A549 (cell line): ENCODE data around the gene TENT4A. TPM values are rescaled to one million over a fixed set of nuclear protein-coding genes. Genes with fewer than 3 reads are reported as not detected.
A peak's percentile ranks its signal among the peaks of the same experiment; 100 is the strongest.

ENCODE experiments used
- ATAC-seq, 2 experiments: fragments of 200-7000 bp in 1 of 2; fragments of >200 bp in 1 of 2; cut with Nextera tagmentation in 1 of 2; cut with Tn5 transposase in 1 of 2; 3 replicates each; pipeline versions ENCODE4 v1.8.0 to v1.9.1; 2018 to 2020; ENCODE audit warnings: mild to moderate bottlenecking in 1 of 2, moderate library complexity in 1 of 2
- CTCF ChIA-PET: fragments of 300-600 bp; sonication (Branson Sonifier 250); formaldehyde crosslinking; extraction: SDS; loops from one replicate; lab custom pipeline; 2021; ENCODE audit warnings: antibody characterized with exemption, inconsistent platforms; lab: Yijun Ruan, JAX
- POLR2A ChIA-PET: fragments of 350-600 bp; formaldehyde crosslinking; extraction: SDS; loops from one replicate; lab custom pipeline; 2021; ENCODE audit warnings: antibody characterized with exemption, inconsistent platforms; lab: Yijun Ruan, JAX
- DNase-seq, 2 experiments: peaks; one replicate each; pipeline versions ENCODE4 v3.0.0 to v3.0.0-alpha.2; 2011 to 2016; ENCODE audit warnings: low read depth in 1 of 2, low spot score in 1 of 2
- FAIRE-seq: peaks from 2 replicates; lab custom pipeline; 2011; peaks lifted over from hg19 to GRCh38; lab: Jason Lieb, UNC
- H3K27ac ChIP-seq, 2 experiments: fragments of >200 bp; sonication (Bioruptor Twin); formaldehyde crosslinking; 3 replicates each; pipeline ENCODE4 v1.5.1; 2016 to 2017
- H3K4me1 ChIP-seq: fragments of >200 bp; sonication (Bioruptor Twin); formaldehyde crosslinking; 3 replicates; pipeline ENCODE4 v1.6.1; 2016
- H3K4me2 ChIP-seq: fragments of >200 bp; sonication (Bioruptor Twin); formaldehyde crosslinking; 3 replicates; pipeline ENCODE4 v1.6.1; 2016
- H3K4me3 ChIP-seq: fragments of >200 bp; sonication (Bioruptor Twin); formaldehyde crosslinking; 3 replicates; pipeline ENCODE4 v1.5.1; 2016
- H3K9me3 ChIP-seq: fragments of >200 bp; sonication (Bioruptor Twin); formaldehyde crosslinking; 3 replicates; pipeline ENCODE4 v1.6.1; 2016
- CBX2 ChIP-seq: fragments of 200-600 bp; sonication (generic); IDR thresholded peaks from 2 replicates; pipeline ENCODE4 v1.6.1; 2016; ENCODE audit warnings: low read depth, mild to moderate bottlenecking, borderline replicate concordance
- CHD4 ChIP-seq: fragments of 200-600 bp; sonication (generic); IDR thresholded peaks from 2 replicates; pipeline ENCODE4 v1.6.1; 2016; ENCODE audit warnings: antibody characterized with exemption, mild to moderate bottlenecking, borderline replicate concordance
- EP300 ChIP-seq, 2 experiments: fragments of >200 bp; sonication (Bioruptor Twin); formaldehyde crosslinking; IDR thresholded peaks; 2 replicates in 1 of 2; 3 replicates in 1 of 2; pipeline ENCODE4 v1.6.1; 2016 to 2017
- FOSL2 ChIP-seq, 2 experiments: fragments of 450-650 bp in 1 of 2; fragments of >200 bp in 1 of 2; sonication (Bioruptor Twin) in 1 of 2; formaldehyde crosslinking; IDR thresholded peaks; 2 replicates each; pipeline versions ENCODE4 v1.5.0 to v1.6.1; 2016 to 2020; ENCODE audit warnings: mild to moderate bottlenecking in 1 of 2, moderate library complexity in 1 of 2
- HEYL ChIP-seq: fragments of 250-450 bp; sonication (Bioruptor Pico); IDR thresholded peaks from 2 replicates; pipeline ENCODE4 v1.8.0; 2021; ENCODE audit warnings: mild to moderate bottlenecking, moderate library complexity
- HOXA7 ChIP-seq: fragments of 250-450 bp; sonication (Bioruptor Pico); IDR thresholded peaks from 2 replicates; pipeline ENCODE4 v1.5.0; 2020; ENCODE audit warnings: mild to moderate bottlenecking, moderate library complexity
- HOXB5 ChIP-seq: fragments of 250-450 bp; sonication (Bioruptor Pico); IDR thresholded peaks from 2 replicates; pipeline ENCODE4 v1.5.0; 2020; ENCODE audit warnings: mild to moderate bottlenecking, moderate library complexity
- MAFK ChIP-seq: fragments of 450-650 bp; IDR thresholded peaks from 2 replicates; pipeline ENCODE4 v1.6.1; 2014; ENCODE audit not compliant: partially characterized antibody
- MAZ ChIP-seq: fragments of 150-350 bp; IDR thresholded peaks from 2 replicates; pipeline ENCODE4 v1.6.1; 2014; ENCODE audit warnings: antibody characterized with exemption, low read depth, low read length, borderline replicate concordance
- MYC ChIP-seq: IDR thresholded peaks from 2 replicates; pipeline ENCODE4 v1.6.1; 2012; ENCODE audit warnings: mild to moderate bottlenecking, inconsistent platforms, low read length, improper control_type of control experiment, borderline replicate concordance
- NFE2L2 ChIP-seq: fragments of 150-350 bp; conservative IDR thresholded peaks from 2 replicates; pipeline ENCODE4 v1.6.1; 2014; ENCODE audit warnings: low read length
- NR3C1 ChIP-seq: fragments of >200 bp; sonication (Bioruptor Twin); formaldehyde crosslinking; IDR thresholded peaks from 3 replicates; pipeline ENCODE4 v1.6.1; 2017
- PHF8 ChIP-seq: fragments of 200-600 bp; sonication (generic); IDR thresholded peaks from 2 replicates; pipeline ENCODE4 v1.6.1; 2016; ENCODE audit warnings: low read depth, mild to moderate bottlenecking, antibody characterized with exemption, moderate library complexity, borderline replicate concordance
- POLR2AphosphoS2 ChIP-seq: conservative IDR thresholded peaks from 2 replicates; pipeline ENCODE4 v1.6.1; 2012; ENCODE audit warnings: low read length, improper control_type of control experiment, inconsistent platforms
- RNF2 ChIP-seq: fragments of 200-600 bp; sonication (generic); IDR thresholded peaks from 2 replicates; pipeline ENCODE4 v1.6.1; 2016; ENCODE audit warnings: low read depth, mild to moderate bottlenecking, antibody characterized with exemption, moderate library complexity, borderline replicate concordance
- SMC3 ChIP-seq: fragments of >200 bp; sonication (Bioruptor Twin); formaldehyde crosslinking; IDR thresholded peaks from 3 replicates; pipeline ENCODE4 v1.6.1; 2018; ENCODE audit warnings: inconsistent platforms
- TFCP2L1 ChIP-seq: fragments of 250-450 bp; sonication (Bioruptor Pico); IDR thresholded peaks from 2 replicates; pipeline ENCODE4 v1.5.0; 2021; ENCODE audit warnings: mild to moderate bottlenecking
- WGBS: methylation state at CpG from one replicate; pipeline ENCODE4 v1.1.6; 2017; ENCODE audit errors: missing lambda C conversion rate; 5-methylcytosine and 5-hydroxymethylcytosine counted together
- polyA plus RNA-seq, 4 experiments: library from polyadenylated mRNA; depleted of rRNA in 3 of 4; stranded (reverse); fragments of >200 nt; fragmentation: RNase III in 1 of 4; extraction: RNeasy Plus Mini Kit Qiagen cat#74134 plus additional on column Dnase treatment in 1 of 4; gene quantifications; 2 replicates in 3 of 4; 3 replicates in 1 of 4; pipeline ENCODE4 v1.2.3, GENCODE V29; 2011 to 2017
- TF ChIP-seq, protein P1 (sequence below): fragments of >200 bp; sonication (Bioruptor Twin); formaldehyde crosslinking; IDR thresholded peaks from 3 replicates; pipeline ENCODE4 v1.6.1; 2016
- TF ChIP-seq, protein P2 (sequence below): fragments of 150-350 bp; IDR thresholded peaks from 2 replicates; pipeline ENCODE4 v1.6.1; 2014; ENCODE audit warnings: low read depth, mild to moderate bottlenecking, low read length
- TF ChIP-seq, protein P3 (sequence below): fragments of >200 bp; sonication (Bioruptor Twin); formaldehyde crosslinking; IDR thresholded peaks from 2 replicates; pipeline ENCODE4 v1.6.1; 2016

TENT4A gene
- polyA plus RNA-seq, 2 of the 4 experiments (the other 2 are of a cell fraction): 7.2 to 15.2 TPM

DNA sequence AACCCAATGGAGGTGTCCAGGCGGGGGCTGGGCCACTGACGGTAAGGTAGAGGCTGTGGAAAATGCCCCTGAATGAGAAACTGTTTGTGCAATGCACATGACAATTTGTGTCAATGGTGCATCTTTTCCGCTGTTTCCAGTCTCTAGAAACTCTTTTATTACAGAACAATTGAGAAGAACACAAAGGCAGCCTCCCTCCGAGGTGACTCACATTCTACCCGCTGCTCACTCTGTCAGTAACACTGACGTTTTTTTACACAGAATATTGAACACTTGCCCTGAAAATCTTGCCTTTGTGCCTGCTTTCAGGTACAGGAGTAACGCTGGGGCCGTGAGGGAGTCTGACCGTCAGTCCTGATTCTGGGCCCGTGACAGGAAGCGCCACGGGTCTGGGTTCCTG, 11.7 kb upstream of the TENT4A start:
- WGBS: 76% methylated on average over 12 of the region's 12 CpGs
- H3K4me1 ChIP-seq: 0 out of 3 replicates have a peak, but pooled peaks cover 3% of the 10 kb centered on the region
- TF ChIP-seq CHD4: no peak
- TF ChIP-seq, all 56 proteins: peak for 0
- no peak for DNase-seq
- no peak overlapping the region for H3K4me3 ChIP-seq
- POLR2A ChIA-PET: interaction anchor here (1.5 kb wide), 1 partner anchor 11 kb away, joined by 6 read pairs; no protein-coding TSS in a partner anchor
- H3K27ac ChIP-seq: no peak overlapping the region
- no peak for ATAC-seq
- H3K4me2 ChIP-seq: no peak overlapping the region
- no peak for FAIRE-seq
- no peaks in the 10 kb centered on the region for H3K9me3 ChIP-seq
- CTCF ChIA-PET: interaction anchor here (1.2 kb wide), 1 partner anchor 66 kb away, joined by 3 read pairs; no protein-coding TSS in a partner anchor

DNA sequence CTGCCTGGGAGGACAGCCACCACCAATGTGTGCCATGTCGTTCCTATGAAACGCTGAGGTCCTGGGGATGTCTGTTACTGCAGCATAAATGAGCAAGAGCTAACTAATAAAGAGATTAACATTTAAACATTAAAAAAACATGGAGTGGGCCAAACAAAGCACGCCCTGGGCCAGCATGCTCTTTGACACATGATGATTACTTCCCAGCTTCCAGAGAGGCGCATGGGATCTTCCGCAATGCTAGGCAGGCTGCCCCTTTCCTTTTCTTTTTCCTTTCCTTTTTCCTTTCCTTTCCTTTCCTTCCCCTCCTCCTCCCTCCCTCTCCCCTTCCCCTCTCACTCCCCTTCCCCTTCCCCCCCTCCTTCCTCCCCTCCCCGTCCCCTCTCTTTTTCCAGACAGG, 10.6 kb upstream of the TENT4A start:
- H3K27ac ChIP-seq: no peak overlapping the region
- H3K4me1 ChIP-seq: 0 out of 3 replicates have a peak, but pooled peaks cover 3% of the 10 kb centered on the region
- no peak overlapping the region for H3K4me2 ChIP-seq
- WGBS: 70% methylated on average over 6 of the region's 6 CpGs
- CTCF ChIA-PET: interaction anchor here (1.2 kb wide), 1 partner anchor 67 kb away, joined by 3 read pairs; no protein-coding TSS in a partner anchor
- no peak for FAIRE-seq
- no peak for TF ChIP-seq HOXB5
- TF ChIP-seq CBX2: no peak
- TF ChIP-seq HEYL (CRISPR knock-in tag): no peak
- TF ChIP-seq MAZ: no peak
- TF ChIP-seq POLR2AphosphoS2: no peak
- TF ChIP-seq NFE2L2: no peak
- no peaks in the 10 kb centered on the region for H3K9me3 ChIP-seq
- no peak overlapping the region for H3K4me3 ChIP-seq
- POLR2A ChIA-PET: no interaction called here
- no peak for ATAC-seq
- no peak for DNase-seq

DNA sequence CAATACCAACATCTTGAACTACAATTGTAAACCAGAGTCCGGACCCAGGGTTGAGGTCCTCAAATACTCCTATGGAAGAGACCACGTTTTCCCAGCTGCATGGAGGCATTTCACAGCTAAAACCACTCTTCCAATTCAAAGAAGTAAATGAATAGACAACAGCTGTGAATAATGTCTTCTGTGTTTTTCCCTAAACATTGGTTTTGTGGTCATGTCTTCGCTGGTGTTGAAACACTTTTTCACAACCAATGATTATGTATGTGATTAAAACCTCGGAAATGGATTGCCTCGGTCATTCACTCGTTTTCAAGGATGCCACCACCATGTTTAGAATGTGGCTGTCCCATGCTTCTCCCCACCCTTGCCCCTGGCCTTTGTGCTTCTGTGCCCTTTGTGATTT, 9.4 kb upstream of the TENT4A start:
- ChIA-PET POLR2A (no interaction called here), CTCF (no interaction called here)
- 77% methylated on average over 6 of the region's 6 CpGs for WGBS
- DNase-seq (no peak), FAIRE-seq (no peak), ATAC-seq (no peak)
- Histone ChIP-seq H3K4me3 (no peak overlapping the region), H3K4me2 (no peak overlapping the region), H3K27ac (peak overlapping the region in 1 of 2 experiments; percentile 19; a peak in 1 of 6 replicates), H3K9me3 (no peaks in the 10 kb centered on the region), H3K4me1 (0 out of 3 replicates have a peak, but pooled peaks cover 3% of the 10 kb centered on the region)
- TF ChIP-seq FOSL2 (IDR thresholded peaks at IDR 0.05) (no peak), FOSL2 (CRISPR knock-in tag; IDR thresholded peaks at IDR 0.05) (no peak), HOXB5 (no peak), TFCP2L1 (CRISPR knock-in tag) (no peak)

DNA sequence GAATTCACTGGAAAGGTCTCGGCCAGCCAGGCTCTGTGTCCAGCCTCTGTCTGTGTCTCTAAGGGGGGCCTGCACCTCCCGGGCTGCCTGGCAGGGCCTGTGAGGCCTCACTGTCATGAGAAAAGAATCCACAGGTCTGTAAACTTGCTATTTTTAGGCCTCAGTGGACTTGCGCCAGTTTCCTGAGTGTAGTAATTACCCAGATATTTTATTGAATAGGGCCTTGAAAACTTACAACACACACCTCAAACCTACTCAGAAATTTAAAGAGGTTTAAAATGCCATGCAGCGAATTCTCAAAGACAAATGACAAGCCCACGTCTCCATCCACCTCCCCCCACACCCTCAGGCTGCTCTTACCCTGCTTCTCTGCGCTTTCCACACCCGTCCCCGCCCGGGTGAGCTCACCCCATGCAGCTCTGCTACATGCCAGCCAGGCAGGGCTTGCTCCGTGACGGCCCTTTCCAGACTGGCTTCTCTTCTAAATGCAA, 8.8 kb upstream of the TENT4A start:
- H3K4me3 ChIP-seq: no peak overlapping the region

DNA sequence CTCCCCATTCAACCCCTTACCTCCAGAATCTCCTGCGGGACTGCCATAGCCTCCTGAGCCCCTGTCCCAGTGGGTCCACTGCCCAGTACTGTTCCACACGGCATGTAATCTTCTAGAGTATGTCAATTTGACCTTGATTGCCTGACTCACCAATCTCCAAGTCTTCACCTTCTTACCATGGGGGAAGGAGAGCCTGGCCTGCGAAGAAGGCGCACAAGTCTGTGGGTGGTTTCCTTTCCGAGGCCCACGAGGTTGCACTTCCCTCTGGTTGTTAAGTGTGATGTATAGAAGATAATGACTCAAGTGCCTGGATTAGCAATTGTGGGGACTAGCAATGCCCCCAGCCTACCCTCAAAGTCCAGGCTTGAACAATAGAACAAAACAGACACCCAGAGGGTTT, 8.1 kb upstream of the TENT4A start:
- ATAC-seq: no peak
- WGBS: 85% methylated on average over 6 of the region's 6 CpGs
- Histone ChIP-seq H3K4me1 (0 out of 3 replicates have a peak, but pooled peaks cover 3% of the 10 kb centered on the region), H3K4me3 (no peak overlapping the region), H3K27ac (no peak overlapping the region), H3K4me2 (no peak overlapping the region), H3K9me3 (no peaks in the 10 kb centered on the region)
- no peak for FAIRE-seq
- POLR2A ChIA-PET: no interaction called here
- CTCF ChIA-PET: interaction anchor here (1.7 kb wide), 1 partner anchor 40 kb away, joined by 4 read pairs; no protein-coding TSS in a partner anchor
- no peak for DNase-seq
- no peak for TF ChIP-seq HOXA7 (CRISPR knock-in tag)
- no peak for TF ChIP-seq PHF8
- TF ChIP-seq MAFK: no peak
- TF ChIP-seq, protein P1, sequence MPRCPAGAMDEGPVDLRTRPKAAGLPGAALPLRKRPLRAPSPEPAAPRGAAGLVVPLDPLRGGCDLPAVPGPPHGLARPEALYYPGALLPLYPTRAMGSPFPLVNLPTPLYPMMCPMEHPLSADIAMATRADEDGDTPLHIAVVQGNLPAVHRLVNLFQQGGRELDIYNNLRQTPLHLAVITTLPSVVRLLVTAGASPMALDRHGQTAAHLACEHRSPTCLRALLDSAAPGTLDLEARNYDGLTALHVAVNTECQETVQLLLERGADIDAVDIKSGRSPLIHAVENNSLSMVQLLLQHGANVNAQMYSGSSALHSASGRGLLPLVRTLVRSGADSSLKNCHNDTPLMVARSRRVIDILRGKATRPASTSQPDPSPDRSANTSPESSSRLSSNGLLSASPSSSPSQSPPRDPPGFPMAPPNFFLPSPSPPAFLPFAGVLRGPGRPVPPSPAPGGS: no peak
- TF ChIP-seq MYC: no peak
- no peak for TF ChIP-seq SMC3
- TF ChIP-seq, protein P2, sequence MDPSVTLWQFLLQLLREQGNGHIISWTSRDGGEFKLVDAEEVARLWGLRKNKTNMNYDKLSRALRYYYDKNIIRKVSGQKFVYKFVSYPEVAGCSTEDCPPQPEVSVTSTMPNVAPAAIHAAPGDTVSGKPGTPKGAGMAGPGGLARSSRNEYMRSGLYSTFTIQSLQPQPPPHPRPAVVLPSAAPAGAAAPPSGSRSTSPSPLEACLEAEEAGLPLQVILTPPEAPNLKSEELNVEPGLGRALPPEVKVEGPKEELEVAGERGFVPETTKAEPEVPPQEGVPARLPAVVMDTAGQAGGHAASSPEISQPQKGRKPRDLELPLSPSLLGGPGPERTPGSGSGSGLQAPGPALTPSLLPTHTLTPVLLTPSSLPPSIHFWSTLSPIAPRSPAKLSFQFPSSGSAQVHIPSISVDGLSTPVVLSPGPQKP: no peak
- no peak for TF ChIP-seq EP300 (IDR thresholded peaks at IDR 0.05)
- TF ChIP-seq, protein P3, sequence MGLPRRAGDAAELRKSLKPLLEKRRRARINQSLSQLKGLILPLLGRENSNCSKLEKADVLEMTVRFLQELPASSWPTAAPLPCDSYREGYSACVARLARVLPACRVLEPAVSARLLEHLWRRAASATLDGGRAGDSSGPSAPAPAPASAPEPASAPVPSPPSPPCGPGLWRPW: no peak

More for the DNA sequence above, 8.8 kb upstream of the TENT4A start:
- CTCF ChIA-PET: no interaction called here
- 56% methylated on average over 11 of the region's 11 CpGs for WGBS
- ATAC-seq (peak in 1 of 2 experiments; percentile 55; a peak in 3 of 6 replicates), DNase-seq (no peak), FAIRE-seq (no peak)
- POLR2A ChIA-PET: no interaction called here
- 0 out of 3 replicates have a peak, but pooled peaks cover 3% of the 10 kb centered on the region for H3K4me1 ChIP-seq
- H3K9me3 ChIP-seq: no peaks in the 10 kb centered on the region
- H3K27ac ChIP-seq: peak overlapping the region in 1 of 2 experiments; percentile 19; a peak in 1 of 6 replicates
- peak overlapping the region; percentile 25; the same call in 2 of the 3 replicates for H3K4me2 ChIP-seq
- TF ChIP-seq NR3C1 (no peak), RNF2 (no peak), MAFK (no peak)
